Tibial nerve (tissue), 4 donors: ENCODE data around the gene ELMOD1.

ENCODE experiments used
- EP300 ChIP-seq, 2 donors: sonication (generic); formaldehyde crosslinking; IDR thresholded peaks; one replicate each; pipeline ENCODE4 v1.6.1; 2017; ENCODE audit warnings: antibody characterized with exemption in 2 of 2, mild to moderate bottlenecking in 1 of 2
- TF ChIP-seq, protein P1 (sequence below), 5 experiments: fragments of 200-600 bp in 3 of 5; fragments of 450-650 bp in 2 of 5; sonication (generic) in 3 of 5; IDR thresholded peaks; one replicate each; pipeline ENCODE4 v1.5.1; 2016 to 2019; ENCODE audit warnings: antibody characterized with exemption in 5 of 5, mild to moderate bottlenecking in 3 of 5, moderate library complexity in 2 of 5

GRCh38 chr11:107708792-107709191 lies 117.8 kb downstream of the ELMOD1 start:
- TF ChIP-seq, protein P1, sequence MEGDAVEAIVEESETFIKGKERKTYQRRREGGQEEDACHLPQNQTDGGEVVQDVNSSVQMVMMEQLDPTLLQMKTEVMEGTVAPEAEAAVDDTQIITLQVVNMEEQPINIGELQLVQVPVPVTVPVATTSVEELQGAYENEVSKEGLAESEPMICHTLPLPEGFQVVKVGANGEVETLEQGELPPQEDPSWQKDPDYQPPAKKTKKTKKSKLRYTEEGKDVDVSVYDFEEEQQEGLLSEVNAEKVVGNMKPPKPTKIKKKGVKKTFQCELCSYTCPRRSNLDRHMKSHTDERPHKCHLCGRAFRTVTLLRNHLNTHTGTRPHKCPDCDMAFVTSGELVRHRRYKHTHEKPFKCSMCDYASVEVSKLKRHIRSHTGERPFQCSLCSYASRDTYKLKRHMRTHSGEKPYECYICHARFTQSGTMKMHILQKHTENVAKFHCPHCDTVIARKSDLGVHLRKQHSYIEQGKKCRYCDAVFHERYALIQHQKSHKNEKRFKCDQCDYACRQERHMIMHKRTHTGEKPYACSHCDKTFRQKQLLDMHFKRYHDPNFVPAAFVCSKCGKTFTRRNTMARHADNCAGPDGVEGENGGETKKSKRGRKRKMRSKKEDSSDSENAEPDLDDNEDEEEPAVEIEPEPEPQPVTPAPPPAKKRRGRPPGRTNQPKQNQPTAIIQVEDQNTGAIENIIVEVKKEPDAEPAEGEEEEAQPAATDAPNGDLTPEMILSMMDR (IDR thresholded peaks at IDR 0.05): no peak
- no peak for TF ChIP-seq EP300 (IDR thresholded peaks at IDR 0.05)
